Tibial nerve (tissue), 4 donors: ENCODE results near the gene XG. TPM values are rescaled to one million over a fixed set of nuclear protein-coding genes. Genes with fewer than 3 reads are reported as not detected.

Source experiments
- DNase-seq, 2 donors: peaks; one replicate each; pipeline ENCODE4 v3.0.0-alpha.2; 2019; ENCODE audit warnings: low spot score in 2 of 2
- H3K27ac ChIP-seq, 4 donors: fragments of 200-600 bp; sonication (generic) in 3 of 4; one replicate each; pipeline ENCODE4 v1.5.1; 2017 to 2019; ENCODE audit warnings: mild to moderate bottlenecking in 1 of 4
- H3K27me3 ChIP-seq, 2 donors: fragments of 200-600 bp; sonication (generic) in 1 of 2; one replicate each; pipeline versions ENCODE4 v1.5.1 to v1.6.0; 2017 to 2019
- H3K36me3 ChIP-seq, 3 donors: fragments of 200-600 bp; sonication (generic); one replicate each; pipeline ENCODE4 v1.5.1; 2018 to 2019
- H3K4me1 ChIP-seq, 4 donors: fragments of 200-600 bp; sonication (generic) in 3 of 4; one replicate each; pipeline ENCODE4 v1.5.1; 2017 to 2019
- H3K4me3 ChIP-seq, 4 donors: fragments of 200-600 bp; sonication (generic) in 3 of 4; one replicate each; pipeline ENCODE4 v1.5.1; 2017 to 2019; ENCODE audit warnings: mild to moderate bottlenecking in 1 of 4, moderate library complexity in 1 of 4
- H3K9me3 ChIP-seq, 4 donors: fragments of 200-600 bp; sonication (generic) in 3 of 4; one replicate each; pipeline ENCODE4 v1.5.1; 2017 to 2019
- CTCF ChIP-seq, 5 experiments: fragments of 200-600 bp in 3 of 5; fragments of 450-650 bp in 2 of 5; sonication (generic) in 3 of 5; IDR thresholded peaks; one replicate each; pipeline ENCODE4 v1.5.1; 2016 to 2019; ENCODE audit warnings: antibody characterized with exemption in 5 of 5, mild to moderate bottlenecking in 3 of 5, moderate library complexity in 2 of 5
- EP300 ChIP-seq, 2 donors: sonication (generic); formaldehyde crosslinking; IDR thresholded peaks; one replicate each; pipeline ENCODE4 v1.6.1; 2017; ENCODE audit warnings: antibody characterized with exemption in 2 of 2, mild to moderate bottlenecking in 1 of 2
- POLR2A ChIP-seq, 2 donors: fragments of 450-650 bp; IDR thresholded peaks; one replicate each; pipeline ENCODE4 v1.6.1; 2017; ENCODE audit warnings: antibody characterized with exemption in 2 of 2, mild to moderate bottlenecking in 2 of 2, moderate library complexity in 2 of 2
- WGBS, 2 donors: methylation state at CpG; one replicate each; pipeline ENCODE4 v1.1.5; 2018; 5-methylcytosine and 5-hydroxymethylcytosine counted together
- total RNA-seq, 4 donors: library from RNA; depleted of rRNA; stranded (reverse); fragments of >200 nt; gene quantifications; one replicate each; pipeline ENCODE4 v1.1.0, GENCODE V29; 2016

Gene XG
- total RNA-seq, 4 donors from 2014 or later: 1.2 to 5.1 (median 3.1) TPM

- Histone ChIP-seq H3K4me1 (no peaks in the 10 kb centered on the region), H3K4me3 (no peak overlapping the region), H3K27me3 (no peaks in the 10 kb centered on the region), H3K9me3 (no peaks in the 10 kb centered on the region), H3K36me3 (no peaks in the 10 kb centered on the region), H3K27ac (no peak overlapping the region)
- no peak for DNase-seq
- no peak for TF ChIP-seq CTCF (IDR thresholded peaks at IDR 0.05)
Measured at GRCh38 chrX:2846992-2847391, 95.2 kb downstream of the XG start.

GRCh38 chrX:2848871-2849301 lies 97.0 kb downstream of the XG start:
- no peak overlapping the region for H3K4me3 ChIP-seq
- H3K27ac ChIP-seq: no peak overlapping the region
- no peak for DNase-seq
- H3K36me3 ChIP-seq: no peaks in the 10 kb centered on the region
- H3K4me1 ChIP-seq: no peaks in the 10 kb centered on the region
- no peaks in the 10 kb centered on the region for H3K27me3 ChIP-seq
- H3K9me3 ChIP-seq: no peaks in the 10 kb centered on the region
- TF ChIP-seq CTCF (IDR thresholded peaks at IDR 0.05): no peak
- TF ChIP-seq EP300 (IDR thresholded peaks at IDR 0.05): no peak
- WGBS, 2 donors: 39 to 47% methylated on average over 9 of the region's 9 CpGs

- 95 to 99% methylated on average over 20 to 21 of the region's 21 CpGs for WGBS, 2 donors
- no peaks in the 10 kb centered on the region for H3K27me3 ChIP-seq
- H3K27ac ChIP-seq: no peak overlapping the region
- H3K36me3 ChIP-seq: no peaks in the 10 kb centered on the region
- no peak for TF ChIP-seq CTCF (IDR thresholded peaks at IDR 0.05)
- no peak for TF ChIP-seq POLR2A (IDR thresholded peaks at IDR 0.05)
- TF ChIP-seq EP300 (IDR thresholded peaks at IDR 0.05): no peak
- H3K4me1 ChIP-seq: no peaks in the 10 kb centered on the region
- H3K4me3 ChIP-seq: no peak overlapping the region
- H3K9me3 ChIP-seq: no peaks in the 10 kb centered on the region
- no peak for DNase-seq
Measured at GRCh38 chrX:2854918-2855317, 103.1 kb downstream of the XG start.

- no peaks in the 10 kb centered on the region for H3K4me1 ChIP-seq
- no peaks in the 10 kb centered on the region for H3K36me3 ChIP-seq
- no peak overlapping the region for H3K27ac ChIP-seq
- WGBS, 2 donors: 95 to 96% methylated on average over 2 of the region's 2 CpGs
- no peak for DNase-seq
- TF ChIP-seq POLR2A (IDR thresholded peaks at IDR 0.05) (no peak), EP300 (IDR thresholded peaks at IDR 0.05) (no peak), CTCF (IDR thresholded peaks at IDR 0.05) (no peak)
- no peaks in the 10 kb centered on the region for H3K27me3 ChIP-seq
- no peak overlapping the region for H3K4me3 ChIP-seq
- H3K9me3 ChIP-seq: no peaks in the 10 kb centered on the region
Measured at GRCh38 chrX:2855761-2856160, 103.9 kb downstream of the XG start.

- 87 to 89% methylated on average over 3 of the region's 3 CpGs for WGBS, 2 donors
- Histone ChIP-seq H3K4me1 (no peaks in the 10 kb centered on the region), H3K4me3 (no peak overlapping the region), H3K27me3 (no peaks in the 10 kb centered on the region), H3K36me3 (no peaks in the 10 kb centered on the region), H3K27ac (no peak overlapping the region), H3K9me3 (no peaks in the 10 kb centered on the region)
- DNase-seq: no peak
- no peak for TF ChIP-seq CTCF (IDR thresholded peaks at IDR 0.05)
Measured at GRCh38 chrX:2857566-2857965, 105.7 kb downstream of the XG start.
